GM12864 (cell line): ENCODE measurements around the gene NAGA.

ENCODE experiments used
- DNase-seq: peaks from one replicate; pipeline ENCODE4 v3.0.0-alpha.2; 2011; ENCODE audit warnings: low read depth
- H3K4me3 ChIP-seq: 2 replicates; pipeline ENCODE4 v1.5.1; 2011; ENCODE audit warnings: mild to moderate bottlenecking, low read depth, low read length, control low read depth
- CTCF ChIP-seq: IDR thresholded peaks from 2 replicates; pipeline ENCODE4 v1.5.1; 2011; ENCODE audit warnings: low read depth, mild to moderate bottlenecking, moderate library complexity, low read length, control low read depth, inconsistent platforms; ENCODE audit errors: missing control alignments

NAGA gene

DNA sequence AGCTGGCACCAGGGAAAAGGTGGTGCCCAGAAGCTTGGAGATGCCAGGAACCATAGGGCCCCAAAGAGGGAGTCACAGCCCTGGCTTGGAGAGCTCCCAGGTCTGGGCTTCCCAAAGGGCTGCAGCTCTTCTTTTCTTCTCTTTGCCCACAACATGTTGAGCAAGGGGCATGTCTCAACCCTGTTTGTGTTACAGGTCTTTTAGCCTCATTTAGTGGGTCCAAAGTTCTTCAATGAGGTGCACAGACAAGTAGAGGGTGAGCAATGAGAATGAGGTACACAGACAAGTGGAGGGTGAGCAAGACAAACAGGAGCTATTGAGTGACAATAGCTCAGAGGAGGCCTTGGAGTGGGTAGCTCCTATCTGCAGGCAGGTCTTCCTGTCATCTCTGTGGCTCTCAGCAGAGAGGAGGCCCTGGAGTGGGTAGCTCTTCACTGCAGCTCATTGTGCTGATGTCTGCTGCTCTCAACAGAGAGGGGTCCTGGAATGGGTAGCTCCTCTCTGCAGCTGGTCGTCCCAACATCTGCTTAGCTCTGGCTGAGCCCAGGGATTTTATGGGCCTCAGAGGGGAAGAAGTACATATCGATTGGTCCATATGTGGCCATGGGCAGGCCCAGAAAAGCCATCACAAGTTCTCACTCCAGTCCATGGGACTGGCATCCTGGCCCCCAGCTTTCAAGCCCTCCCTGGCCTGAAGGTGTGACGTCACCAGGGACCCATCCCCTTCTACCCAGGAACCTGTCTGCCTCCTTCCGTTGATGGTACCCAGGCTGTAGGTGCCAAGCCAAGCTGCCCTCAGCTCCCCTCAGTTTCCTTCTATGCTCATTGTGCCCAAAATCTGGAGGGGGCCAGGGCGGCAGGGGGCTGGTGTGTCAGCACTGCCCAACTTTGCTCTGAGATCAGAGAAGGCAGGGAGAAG lies 37.1 kb downstream of the NAGA start:
- no peak for TF ChIP-seq CTCF
- DNase-seq, result no peak
- no peak overlapping the region for H3K4me3 ChIP-seq

- no peak overlapping the region for H3K4me3 ChIP-seq
- no peak for TF ChIP-seq CTCF
- DNase-seq, result no peak
These were observed 43.9 kb downstream of the NAGA start for GRCh38 chr22:42026705-42027104.

DNA sequence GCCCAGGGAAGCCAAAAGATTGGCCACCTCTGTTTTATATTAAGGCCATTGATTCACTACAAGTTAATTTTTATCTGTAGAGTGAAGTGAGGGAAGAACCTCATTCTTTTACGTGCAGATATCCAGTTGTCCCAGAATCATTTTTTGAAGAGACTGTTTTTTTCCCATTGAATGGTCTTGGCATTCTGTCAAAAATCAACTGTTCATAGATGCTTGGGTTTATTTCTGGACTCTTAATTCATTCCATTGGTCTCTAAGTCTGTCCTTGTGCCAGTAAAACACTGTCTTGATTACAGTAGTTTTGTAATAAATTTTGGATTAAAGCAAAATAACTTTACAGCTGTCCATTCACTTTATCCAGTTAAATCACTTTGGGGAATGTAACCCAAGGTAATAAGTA lies 45.2 kb downstream of the NAGA start:
- no peak overlapping the region for H3K4me3 ChIP-seq
- TF ChIP-seq CTCF, result no peak
- no peak for DNase-seq

DNA sequence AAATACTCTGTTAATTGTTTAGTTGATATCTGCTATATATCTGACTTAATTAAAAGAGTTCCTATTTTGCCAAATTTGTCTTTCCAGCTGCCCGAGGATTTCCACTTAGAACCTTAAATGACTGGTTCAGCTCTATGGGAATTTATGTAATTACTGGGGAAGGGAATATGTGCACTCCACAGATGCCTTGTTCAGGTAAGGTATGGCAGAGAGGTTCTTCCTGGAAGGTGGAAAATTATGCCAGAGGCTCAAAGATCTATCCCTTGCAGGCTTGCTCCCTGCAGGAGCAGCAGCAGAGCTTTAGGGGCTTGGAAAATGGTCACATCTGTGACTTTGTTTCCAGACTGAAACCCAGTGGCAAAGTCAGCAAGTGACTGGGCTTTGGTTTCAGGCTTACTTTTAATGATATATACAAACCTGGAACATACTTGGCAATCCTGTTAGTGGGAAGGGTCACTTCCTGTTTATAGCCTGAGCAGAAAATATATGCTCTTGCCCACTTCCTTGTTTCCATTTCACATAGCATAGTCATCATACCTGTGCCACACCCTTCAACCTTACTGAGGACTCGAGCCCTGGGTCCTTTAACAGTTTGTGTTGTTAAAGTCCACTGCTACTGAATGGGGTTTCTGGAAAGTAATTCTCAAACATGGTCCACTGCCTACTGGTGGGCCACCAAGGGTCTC lies 48.3 kb downstream of the NAGA start:
- no peak overlapping the region for H3K4me3 ChIP-seq
- no peak for TF ChIP-seq CTCF
- peak; percentile 58 for DNase-seq

DNA sequence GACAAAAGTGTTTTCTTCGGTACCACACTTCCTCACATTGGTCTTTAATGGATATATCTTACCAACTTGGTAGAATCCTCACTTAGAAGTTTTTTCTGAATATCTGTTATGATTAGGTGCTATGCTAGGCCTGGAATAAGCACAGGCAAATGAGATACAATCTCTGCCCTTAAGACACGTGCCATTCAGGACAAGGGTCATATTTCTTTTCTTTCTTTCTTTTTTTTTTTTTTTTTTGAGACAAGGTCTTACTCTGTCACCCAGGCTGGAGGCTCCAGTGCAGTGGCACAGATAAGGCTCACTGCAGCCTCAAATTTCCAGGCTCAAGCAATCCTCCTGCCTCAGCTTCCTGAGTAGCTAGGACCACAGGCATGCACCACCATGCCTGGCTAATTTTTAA lies 49.0 kb downstream of the NAGA start:
- no peak for DNase-seq
- no peak for TF ChIP-seq CTCF
- no peak overlapping the region for H3K4me3 ChIP-seq

DNA sequence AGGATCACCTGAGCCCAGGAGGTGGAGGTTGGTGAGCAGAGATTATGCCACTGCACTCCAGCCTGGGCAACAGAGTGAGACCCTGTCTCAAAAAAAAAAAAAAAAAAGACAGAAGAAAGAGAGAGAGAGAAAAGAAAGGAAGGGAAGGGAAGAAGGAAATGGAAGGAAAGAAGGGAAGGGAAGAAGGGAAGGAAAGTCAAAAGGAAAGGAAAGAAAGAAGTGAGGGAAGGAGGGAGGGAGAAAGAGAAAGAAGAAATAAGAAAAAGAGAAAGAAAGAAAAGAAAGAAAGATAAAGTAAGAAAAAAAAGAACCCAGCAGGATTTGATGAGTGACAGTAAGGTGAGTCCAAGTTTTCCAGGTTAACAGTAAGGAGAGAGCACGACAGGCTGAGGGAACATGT lies 52.4 kb downstream of the NAGA start:
- no peak overlapping the region for H3K4me3 ChIP-seq
- no peak for DNase-seq
- no peak for TF ChIP-seq CTCF
